B cell (primary cell): ENCODE results near the gene CXCL3. TPM values are rescaled to one million over a fixed set of nuclear protein-coding genes. Genes with fewer than 3 reads are reported as not detected.

Experiments used
- ATAC-seq: fragments of 200-7000 bp; cut with Tn5 transposase; one replicate; pipeline ENCODE4 v1.10.0; 2021; ENCODE audit warnings: low read depth, mild to moderate bottlenecking, moderate number of reproducible peaks, moderate library complexity
- CTCF ChIA-PET: fragments of 350-600 bp; sonication (Branson Sonifier 250); formaldehyde crosslinking; loops from one replicate; lab custom pipeline; 2021; ENCODE audit warnings: antibody characterized with exemption, inconsistent platforms; lab: Charles Lee
- POLR2A ChIA-PET: fragments of 350-600 bp; sonication (Branson Sonifier 250); formaldehyde crosslinking; loops from one replicate; lab custom pipeline; 2021; ENCODE audit warnings: antibody characterized with exemption; lab: Charles Lee
- DNase-seq: peaks from one replicate; pipeline ENCODE4 v3.0.0; 2013
- H2AFZ ChIP-seq: 2 replicates; pipeline ENCODE4 v1.6.1; 2012; ENCODE audit warnings: mild to moderate bottlenecking, low read depth, low read length; ENCODE audit not compliant: insufficient read depth, poor library complexity, severe bottlenecking
- H3K27ac ChIP-seq, 2 donors: 1 replicate in 1 of 2; 2 replicates in 1 of 2; pipeline ENCODE4 v1.5.1; 2012 to 2013; ENCODE audit warnings: low read length in 2 of 2, mild to moderate bottlenecking in 2 of 2, moderate library complexity in 1 of 2
- H3K27me3 ChIP-seq, 4 experiments: fragments of 200-600 bp in 1 of 4; sonication (generic) in 1 of 4; replicated peaks in 1 of 4; 1 replicate in 2 of 4; 2 replicates in 2 of 4; pipeline versions ENCODE4 v1.6.1 to v1.7.0; 2013 to 2016; ENCODE audit warnings: low read length in 3 of 4, mild to moderate bottlenecking in 2 of 4, mixed read lengths in 1 of 4, moderate library complexity in 1 of 4; ENCODE audit not compliant: insufficient read depth in 4 of 4, control insufficient read depth in 3 of 4; ENCODE audit errors: control extremely low read depth in 1 of 4
- H3K36me3 ChIP-seq, 2 experiments: replicated peaks in 1 of 2; 1 replicate in 1 of 2; 2 replicates in 1 of 2; pipeline versions ENCODE4 v1.6.1 to v1.7.1; 2013; ENCODE audit warnings: low read length in 1 of 2; ENCODE audit not compliant: insufficient read depth in 2 of 2, control insufficient read depth in 1 of 2; ENCODE audit errors: control extremely low read depth in 1 of 2, extremely low read depth in 1 of 2
- H3K4me1 ChIP-seq, 2 donors: fragments of 200-600 bp in 1 of 2; sonication (generic) in 1 of 2; 1 replicate in 1 of 2; 2 replicates in 1 of 2; pipeline versions ENCODE4 v1.5.1 to v1.6.1; 2013 to 2017; ENCODE audit warnings: low read length in 2 of 2; ENCODE audit not compliant: control insufficient read depth in 2 of 2, insufficient read depth in 2 of 2
- H3K4me2 ChIP-seq: replicated peaks from 2 replicates; pipeline ENCODE3; 2012; ENCODE audit warnings: mild to moderate bottlenecking, low read depth, low read length; ENCODE audit not compliant: poor library complexity, severe bottlenecking
- H3K4me3 ChIP-seq, 5 experiments: fragments of 200-600 bp in 1 of 5; sonication (generic) in 1 of 5; 1 replicate in 3 of 5; 2 replicates in 2 of 5; pipeline versions ENCODE4 v1.5.1 to v1.7.0; 2011 to 2016; ENCODE audit warnings: low read length in 4 of 5, mild to moderate bottlenecking in 4 of 5, low read depth in 2 of 5, control low read depth in 1 of 5, moderate library complexity in 1 of 5; ENCODE audit not compliant: insufficient read depth in 1 of 5; ENCODE audit errors: control extremely low read depth in 1 of 5, extremely low read depth in 1 of 5
- H3K79me2 ChIP-seq: fragments of 200-600 bp; sonication (generic); one replicate; pipeline ENCODE4 v1.6.0; 2016; ENCODE audit warnings: low read length; ENCODE audit not compliant: control insufficient read depth, insufficient read depth
- H3K9ac ChIP-seq: fragments of 200-600 bp; sonication (generic); 2 replicates; pipeline ENCODE4 v1.6.1; 2017; ENCODE audit warnings: mild to moderate bottlenecking, low read length, moderate library complexity
- H3K9me3 ChIP-seq, 3 donors: one replicate each; pipeline versions ENCODE4 v1.6.1 to v1.7.1; 2013; ENCODE audit warnings: low read length in 2 of 3; ENCODE audit not compliant: control insufficient read depth in 2 of 3, insufficient read depth in 1 of 3; ENCODE audit errors: control extremely low read depth in 1 of 3
- H4K20me1 ChIP-seq: 2 replicates; pipeline ENCODE4 v1.6.0; 2012; ENCODE audit warnings: mild to moderate bottlenecking, low read length; ENCODE audit not compliant: insufficient read depth, control insufficient read depth, poor library complexity, severe bottlenecking
- H3K27ac Mint-ChIP-seq: one replicate; pipeline ENCODE4 v1.8.0; 2021; ENCODE audit warnings: mixed read lengths
- H3K27me3 Mint-ChIP-seq: one replicate; pipeline ENCODE4 v1.8.0; 2021; ENCODE audit warnings: mixed read lengths
- H3K4me1 Mint-ChIP-seq: one replicate; pipeline ENCODE4 v1.8.0; 2021; ENCODE audit warnings: mixed read lengths
- H3K4me3 Mint-ChIP-seq: one replicate; pipeline ENCODE4 v1.8.0; 2021; ENCODE audit warnings: mixed read lengths
- H3K9me3 Mint-ChIP-seq: one replicate; pipeline ENCODE4 v1.8.0; 2022; ENCODE audit warnings: mixed read lengths; ENCODE audit not compliant: insufficient read depth
- CTCF ChIP-seq: fragments of 200-600 bp; IDR thresholded peaks from one replicate; pipeline ENCODE4 v1.8.0; 2022; ENCODE audit warnings: antibody characterized with exemption, mild to moderate bottlenecking
- EZH2 ChIP-seq: IDR thresholded peaks from 2 replicates; pipeline ENCODE4 v1.6.1; 2012; ENCODE audit warnings: borderline replicate concordance, low read depth, mild to moderate bottlenecking, moderate library complexity, low read length; ENCODE audit not compliant: insufficient read depth, poor library complexity, severe bottlenecking
- WGBS: methylation state at CpG from one replicate; pipeline ENCODE4 v1.1.5; 2013; ENCODE audit warnings: missing lambda C conversion rate; ENCODE audit not compliant: insufficient coverage; 5-methylcytosine and 5-hydroxymethylcytosine counted together
- intact Hi-C: fragments of 100-400 bp; cut with micrococcal nuclease; formaldehyde crosslinking; loops from one replicate; pipeline ENCODE4 v1.10.0; 2022
- polyA plus RNA-seq: library from polyadenylated mRNA; depleted of rRNA; stranded (reverse); fragments of >200 nt; gene quantifications from 2 replicates; pipeline ENCODE4 v1.2.3, GENCODE V29; 2012
- total RNA-seq, 2 donors: library from RNA; stranded (reverse); fragments of 120-200 nt in 1 of 2; gene quantifications; 1 replicate in 1 of 2; 2 replicates in 1 of 2; pipeline versions ENCODE4 v1.2.3 to v1.2.4, GENCODE V29; 2013 to 2022

Gene CXCL3
- total and polyA plus RNA-seq, 2 donors (not counting 1 experiment from before 2014, with no cell fraction given), result not detected

DNA sequence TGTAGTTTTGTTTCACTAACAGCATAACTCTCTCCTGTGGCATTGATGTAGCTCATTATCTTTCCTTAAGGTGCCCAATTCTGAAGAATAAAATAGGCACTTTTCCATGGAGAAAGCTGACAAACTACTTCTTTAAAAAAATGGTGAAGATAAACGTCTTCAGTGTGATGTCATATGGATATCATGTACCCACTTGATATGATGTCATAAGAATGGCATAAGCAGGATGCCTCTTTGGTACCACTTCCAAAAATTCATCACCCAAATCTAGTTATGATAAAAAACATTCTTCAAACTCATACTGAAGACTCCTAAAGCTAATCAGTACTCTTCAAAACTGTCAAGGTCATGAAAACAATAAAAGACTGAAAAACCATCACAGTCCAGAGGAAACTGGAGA is 2.9 kb upstream of the CXCL3 start:
- peaks cover 16% of the 10 kb centered on the region for H3K4me1 Mint-ChIP-seq
- DNase-seq (no peak), ATAC-seq (no peak)
- Histone ChIP-seq H2AFZ (no peak overlapping the region), H3K4me2 (no peak overlapping the region), H3K79me2 (no peaks in the 10 kb centered on the region), H3K9me3 (peaks cover 0 to 4% (median 0%) of the 10 kb centered on the region in 3 donors), H3K4me3 (no peak overlapping the region), H3K27ac (no peak overlapping the region), H3K27me3 (peaks cover 0 to 23% (median 16%) of the 10 kb centered on the region in 4 experiments), H3K36me3 (no peaks in the 10 kb centered on the region), H3K9ac (no peak overlapping the region), H3K4me1 (peaks cover 11 to 14% of the 10 kb centered on the region in 2 donors), H4K20me1 (no peaks in the 10 kb centered on the region)
- intact Hi-C loops, result no loop called here
- H3K27me3 Mint-ChIP-seq, result peaks cover 50% of the 10 kb centered on the region
- H3K4me3 Mint-ChIP-seq, result no peak overlapping the region
- POLR2A ChIA-PET, result no interaction called here
- H3K9me3 Mint-ChIP-seq, result no peaks in the 10 kb centered on the region
- H3K27ac Mint-ChIP-seq, result no peak overlapping the region
- no CpG with 5 or more reads among the region's 1 CpG for WGBS
- CTCF ChIA-PET, result no interaction called here
- no peak for TF ChIP-seq CTCF
- no peak for TF ChIP-seq EZH2

DNA sequence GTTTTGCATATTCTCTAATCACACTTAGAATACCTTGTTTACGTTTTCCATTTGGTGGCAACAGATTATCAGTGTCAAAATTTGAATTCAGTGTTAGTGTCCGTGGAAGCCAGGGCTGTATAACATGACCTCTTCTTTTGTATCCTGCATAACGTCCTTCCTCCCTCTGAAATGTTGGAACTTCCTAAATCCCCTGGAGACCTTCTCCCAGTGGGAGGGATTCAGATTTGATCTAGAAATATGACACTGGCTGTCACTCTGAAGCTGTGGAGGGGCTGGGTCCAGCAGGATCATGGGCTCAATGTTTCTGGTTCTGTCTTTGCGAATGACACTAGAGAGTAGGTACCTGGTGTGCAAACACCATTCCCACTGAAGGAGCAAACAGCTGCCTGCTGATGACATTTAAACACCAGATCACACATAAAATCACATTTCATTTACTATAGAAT is 850 bp upstream of the CXCL3 start:
- no peak for DNase-seq
- ChIA-PET CTCF (no interaction called here), POLR2A (no interaction called here)
- Mint-ChIP-seq H3K9me3 (no peaks in the 10 kb centered on the region), H3K4me1 (peaks cover 16% of the 10 kb centered on the region), H3K27me3 (peaks cover 51% of the 10 kb centered on the region), H3K27ac (no peak overlapping the region), H3K4me3 (peak overlapping the region; percentile 82)
- H3K4me3 ChIP-seq, result peak overlapping the region; percentile 44 to 69 (median 60)
- H2AFZ ChIP-seq, result peak overlapping the region; percentile 80
- WGBS, result 100% methylated on average over 1 of the region's 4 CpGs
- H3K27me3 ChIP-seq, result peaks cover 0 to 23% (median 16%) of the 10 kb centered on the region in 4 experiments
- no peak for ATAC-seq
- TF ChIP-seq EZH2 (no peak), CTCF (no peak)
- no peaks in the 10 kb centered on the region for H3K79me2 ChIP-seq
- no peaks in the 10 kb centered on the region for H4K20me1 ChIP-seq
- peak overlapping the region; percentile 70 for H3K9ac ChIP-seq
- H3K9me3 ChIP-seq, result no peaks in the 10 kb centered on the region
- H3K27ac ChIP-seq, result no peak overlapping the region
- H3K36me3 ChIP-seq, result no peaks in the 10 kb centered on the region
- intact Hi-C loops, result no loop called here
- peak overlapping the region; percentile 81 for H3K4me2 ChIP-seq
- peaks cover 11 to 14% of the 10 kb centered on the region in 2 donors for H3K4me1 ChIP-seq
